K562 (cell line): ENCODE data around the gene ORAI3. TPM values are rescaled to one million over a fixed set of nuclear protein-coding genes. Genes with fewer than 3 reads are reported as not detected.

Source experiments
- ARNT ChIP-seq, 2 experiments: fragments of 450-650 bp; IDR thresholded peaks; 2 replicates each; pipeline ENCODE4 v1.6.1; 2016; ENCODE audit warnings: mild to moderate bottlenecking in 1 of 2
- ETV1 ChIP-seq: fragments of 450-650 bp; conservative IDR thresholded peaks from 2 replicates; pipeline ENCODE4 v1.6.1; 2016; ENCODE audit warnings: missing genetic modification characterization, control low read depth, low read depth, missing compliant biosample characterization
- FOS ChIP-seq: IDR thresholded peaks from 3 replicates; pipeline ENCODE4 v1.6.1; 2011; ENCODE audit not compliant: insufficient read length; ENCODE audit errors: extremely low read depth
- MTA3 ChIP-seq: fragments of 450-650 bp; formaldehyde crosslinking; IDR thresholded peaks from 2 replicates; pipeline ENCODE4 v1.6.1; 2017; ENCODE audit warnings: mild to moderate bottlenecking, borderline replicate concordance
- TOE1 ChIP-seq, 2 experiments: fragments of 450-650 bp in 1 of 2; sonication (generic) in 1 of 2; formaldehyde crosslinking in 1 of 2; IDR thresholded peaks; 2 replicates each; pipeline versions ENCODE4 v1.7.1 to v1.8.0; 2016 to 2022; ENCODE audit warnings: borderline replicate concordance in 2 of 2, mild to moderate bottlenecking in 2 of 2, antibody characterized with exemption in 1 of 2, inconsistent platforms in 1 of 2, low read depth in 1 of 2, missing genetic modification reagents in 1 of 2, moderate library complexity in 1 of 2
- ZKSCAN1 ChIP-seq: fragments of 150-350 bp; IDR thresholded peaks from 2 replicates; pipeline ENCODE4 v1.6.1; 2016; ENCODE audit warnings: low read depth, low read length
- ZNF3 ChIP-seq: fragments of 250-450 bp; sonication (Bioruptor Pico); IDR thresholded peaks from 2 replicates; pipeline ENCODE4 v1.5.0; 2021; ENCODE audit warnings: mild to moderate bottlenecking, moderate library complexity
- polyA plus RNA-seq, 8 experiments: library from polyadenylated mRNA; depleted of rRNA in 4 of 8; stranded (reverse) in 5 of 8; unstranded in 3 of 8; fragments of >200 nt; fragmentation: Nextera tagmentation in 2 of 8; fragmentation: Illumina TruSeq in 1 of 8; extraction: Ambion mirVana in 2 of 8; extraction: Trizol in 1 of 8; gene quantifications; 2 replicates each; pipeline versions ENCODE4 v1.2.1 to v1.2.3, GENCODE V29; 2011 to 2014; ENCODE audit warnings: inconsistent platforms in 1 of 8, missing spikeins in 1 of 8
- total RNA-seq, 7 experiments: library from RNA; depleted of rRNA in 6 of 7; stranded (reverse); fragments of >200 nt in 6 of 7; fragmentation: Illumina TruSeq in 2 of 7; extraction: Trizol in 2 of 7; gene quantifications; 2 replicates each; pipeline versions ENCODE4 v1.2.1 to v1.2.3, GENCODE V29; 2011 to 2021; ENCODE audit warnings: low replicate concordance in 1 of 7
- TF ChIP-seq, protein P1 (sequence below): sonication (generic); formaldehyde crosslinking; IDR thresholded peaks from 2 replicates; pipeline ENCODE4 v1.8.1; 2023; ENCODE audit warnings: missing genetic modification reagents, mild to moderate bottlenecking, borderline replicate concordance
- TF ChIP-seq, protein P2 (sequence below): fragments of 450-650 bp; formaldehyde crosslinking; IDR thresholded peaks from 2 replicates; pipeline ENCODE4 v1.4.0; 2020; ENCODE audit warnings: mild to moderate bottlenecking, moderate library complexity
- TF ChIP-seq, protein P3 (sequence below): fragments of 450-650 bp; IDR thresholded peaks from 2 replicates; pipeline ENCODE4 v1.7.1; 2018; ENCODE audit warnings: mild to moderate bottlenecking, low read depth; ENCODE audit not compliant: partially characterized antibody
- TF ChIP-seq, protein P4 (sequence below), 2 experiments: IDR thresholded peaks in 1 of 2; conservative IDR thresholded peaks in 1 of 2; 2 replicates each; pipeline ENCODE4 v1.6.1; 2016; ENCODE audit warnings: low read depth in 2 of 2, mild to moderate bottlenecking in 1 of 2, missing compliant biosample characterization in 1 of 2, missing genetic modification characterization in 1 of 2, moderate library complexity in 1 of 2

ORAI3 gene
- total and polyA plus RNA-seq, 9 of the 15 experiments (the other 6 are each of a cell fraction or from before 2014, with no cell fraction given), result 4.9 to 23.3 (median 14.1) TPM

- TF ChIP-seq, protein P1, sequence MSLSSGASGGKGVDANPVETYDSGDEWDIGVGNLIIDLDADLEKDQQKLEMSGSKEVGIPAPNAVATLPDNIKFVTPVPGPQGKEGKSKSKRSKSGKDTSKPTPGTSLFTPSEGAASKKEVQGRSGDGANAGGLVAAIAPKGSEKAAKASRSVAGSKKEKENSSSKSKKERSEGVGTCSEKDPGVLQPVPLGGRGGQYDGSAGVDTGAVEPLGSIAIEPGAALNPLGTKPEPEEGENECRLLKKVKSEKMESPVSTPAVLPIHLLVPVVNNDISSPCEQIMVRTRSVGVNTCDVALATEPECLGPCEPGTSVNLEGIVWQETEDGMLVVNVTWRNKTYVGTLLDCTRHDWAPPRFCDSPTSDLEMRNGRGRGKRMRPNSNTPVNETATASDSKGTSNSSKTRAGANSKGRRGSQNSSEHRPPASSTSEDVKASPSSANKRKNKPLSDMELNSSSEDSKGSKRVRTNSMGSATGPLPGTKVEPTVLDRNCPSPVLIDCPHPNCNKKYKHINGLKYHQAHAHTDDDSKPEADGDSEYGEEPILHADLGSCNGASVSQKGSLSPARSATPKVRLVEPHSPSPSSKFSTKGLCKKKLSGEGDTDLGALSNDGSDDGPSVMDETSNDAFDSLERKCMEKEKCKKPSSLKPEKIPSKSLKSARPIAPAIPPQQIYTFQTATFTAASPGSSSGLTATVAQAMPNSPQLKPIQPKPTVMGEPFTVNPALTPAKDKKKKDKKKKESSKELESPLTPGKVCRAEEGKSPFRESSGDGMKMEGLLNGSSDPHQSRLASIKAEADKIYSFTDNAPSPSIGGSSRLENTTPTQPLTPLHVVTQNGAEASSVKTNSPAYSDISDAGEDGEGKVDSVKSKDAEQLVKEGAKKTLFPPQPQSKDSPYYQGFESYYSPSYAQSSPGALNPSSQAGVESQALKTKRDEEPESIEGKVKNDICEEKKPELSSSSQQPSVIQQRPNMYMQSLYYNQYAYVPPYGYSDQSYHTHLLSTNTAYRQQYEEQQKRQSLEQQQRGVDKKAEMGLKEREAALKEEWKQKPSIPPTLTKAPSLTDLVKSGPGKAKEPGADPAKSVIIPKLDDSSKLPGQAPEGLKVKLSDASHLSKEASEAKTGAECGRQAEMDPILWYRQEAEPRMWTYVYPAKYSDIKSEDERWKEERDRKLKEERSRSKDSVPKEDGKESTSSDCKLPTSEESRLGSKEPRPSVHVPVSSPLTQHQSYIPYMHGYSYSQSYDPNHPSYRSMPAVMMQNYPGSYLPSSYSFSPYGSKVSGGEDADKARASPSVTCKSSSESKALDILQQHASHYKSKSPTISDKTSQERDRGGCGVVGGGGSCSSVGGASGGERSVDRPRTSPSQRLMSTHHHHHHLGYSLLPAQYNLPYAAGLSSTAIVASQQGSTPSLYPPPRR (CRISPR knock-in tag), result no peak
- TF ChIP-seq ETV1 (0 out of 2 replicates have a peak, but pooled peaks have one; percentile 29), MTA3 (no peak), FOS (no peak), ZKSCAN1 (no peak), TOE1 (IDR thresholded peaks at IDR 0.05; ENCODE audit: borderline replicate concordance) (no peak), TOE1 (CRISPR knock-in tag; IDR thresholded peaks at IDR 0.05; ENCODE audit: borderline replicate concordance, low read depth) (no peak), ARNT (IDR thresholded peaks at IDR 0.05) (no peak), ZNF3 (no peak)
- TF ChIP-seq, protein P2, sequence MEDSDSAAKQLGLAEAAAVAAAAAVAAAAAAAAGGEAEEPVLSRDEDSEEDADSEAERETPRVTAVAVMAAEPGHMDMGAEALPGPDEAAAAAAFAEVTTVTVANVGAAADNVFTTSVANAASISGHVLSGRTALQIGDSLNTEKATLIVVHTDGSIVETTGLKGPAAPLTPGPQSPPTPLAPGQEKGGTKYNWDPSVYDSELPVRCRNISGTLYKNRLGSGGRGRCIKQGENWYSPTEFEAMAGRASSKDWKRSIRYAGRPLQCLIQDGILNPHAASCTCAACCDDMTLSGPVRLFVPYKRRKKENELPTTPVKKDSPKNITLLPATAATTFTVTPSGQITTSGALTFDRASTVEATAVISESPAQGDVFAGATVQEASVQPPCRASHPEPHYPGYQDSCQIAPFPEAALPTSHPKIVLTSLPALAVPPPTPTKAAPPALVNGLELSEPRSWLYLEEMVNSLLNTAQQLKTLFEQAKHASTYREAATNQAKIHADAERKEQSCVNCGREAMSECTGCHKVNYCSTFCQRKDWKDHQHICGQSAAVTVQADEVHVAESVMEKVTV, result no peak
- TF ChIP-seq, protein P3, sequence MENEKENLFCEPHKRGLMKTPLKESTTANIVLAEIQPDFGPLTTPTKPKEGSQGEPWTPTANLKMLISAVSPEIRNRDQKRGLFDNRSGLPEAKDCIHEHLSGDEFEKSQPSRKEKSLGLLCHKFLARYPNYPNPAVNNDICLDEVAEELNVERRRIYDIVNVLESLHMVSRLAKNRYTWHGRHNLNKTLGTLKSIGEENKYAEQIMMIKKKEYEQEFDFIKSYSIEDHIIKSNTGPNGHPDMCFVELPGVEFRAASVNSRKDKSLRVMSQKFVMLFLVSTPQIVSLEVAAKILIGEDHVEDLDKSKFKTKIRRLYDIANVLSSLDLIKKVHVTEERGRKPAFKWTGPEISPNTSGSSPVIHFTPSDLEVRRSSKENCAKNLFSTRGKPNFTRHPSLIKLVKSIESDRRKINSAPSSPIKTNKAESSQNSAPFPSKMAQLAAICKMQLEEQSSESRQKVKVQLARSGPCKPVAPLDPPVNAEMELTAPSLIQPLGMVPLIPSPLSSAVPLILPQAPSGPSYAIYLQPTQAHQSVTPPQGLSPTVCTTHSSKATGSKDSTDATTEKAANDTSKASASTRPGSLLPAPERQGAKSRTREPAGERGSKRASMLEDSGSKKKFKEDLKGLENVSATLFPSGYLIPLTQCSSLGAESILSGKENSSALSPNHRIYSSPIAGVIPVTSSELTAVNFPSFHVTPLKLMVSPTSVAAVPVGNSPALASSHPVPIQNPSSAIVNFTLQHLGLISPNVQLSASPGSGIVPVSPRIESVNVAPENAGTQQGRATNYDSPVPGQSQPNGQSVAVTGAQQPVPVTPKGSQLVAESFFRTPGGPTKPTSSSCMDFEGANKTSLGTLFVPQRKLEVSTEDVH, result no peak
- TF ChIP-seq, protein P4, sequence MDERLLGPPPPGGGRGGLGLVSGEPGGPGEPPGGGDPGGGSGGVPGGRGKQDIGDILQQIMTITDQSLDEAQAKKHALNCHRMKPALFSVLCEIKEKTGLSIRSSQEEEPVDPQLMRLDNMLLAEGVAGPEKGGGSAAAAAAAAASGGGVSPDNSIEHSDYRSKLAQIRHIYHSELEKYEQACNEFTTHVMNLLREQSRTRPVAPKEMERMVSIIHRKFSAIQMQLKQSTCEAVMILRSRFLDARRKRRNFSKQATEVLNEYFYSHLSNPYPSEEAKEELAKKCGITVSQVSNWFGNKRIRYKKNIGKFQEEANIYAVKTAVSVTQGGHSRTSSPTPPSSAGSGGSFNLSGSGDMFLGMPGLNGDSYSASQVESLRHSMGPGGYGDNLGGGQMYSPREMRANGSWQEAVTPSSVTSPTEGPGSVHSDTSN (CRISPR knock-in tag; IDR thresholded peaks at IDR 0.05; ENCODE audit: low read depth), result no peak
- TF ChIP-seq, protein P4 (tag; conservative IDR thresholded peaks at IDR 0.05; ENCODE audit: low read depth), result no peak
Observed at GRCh38 chr16:30992931-30993816, 44.3 kb downstream of the ORAI3 start (continued).
